Keratinocyte (primary cell): Measurements from ENCODE around the gene KEL. TPM values are rescaled to one million over a fixed set of nuclear protein-coding genes. Genes with fewer than 3 reads are reported as not detected.

Source experiments
- DNase-seq: peaks from one replicate; pipeline ENCODE4 v3.0.0-alpha.2; 2011; ENCODE audit warnings: low read depth, missing footprints, low spot score
- FAIRE-seq: peaks from 2 replicates; lab custom pipeline; 2011; peaks lifted over from hg19 to GRCh38; lab: Jason Lieb, UNC
- H2AFZ ChIP-seq: 2 replicates; pipeline ENCODE4 v1.6.0; 2012; ENCODE audit warnings: low read length, control low read depth, inconsistent platforms; ENCODE audit not compliant: control insufficient read depth
- H3K27ac ChIP-seq: 2 replicates; pipeline ENCODE4 v1.5.1; 2011; ENCODE audit warnings: low read length; ENCODE audit not compliant: control insufficient read depth, insufficient read depth
- H3K27me3 ChIP-seq: 3 replicates; pipeline ENCODE4 v1.6.0; 2011; ENCODE audit warnings: low read length; ENCODE audit not compliant: control insufficient read depth, insufficient read depth; ENCODE audit errors: extremely low read depth
- H3K36me3 ChIP-seq, 2 experiments: 2 replicates in 1 of 2; 3 replicates in 1 of 2; pipeline ENCODE4 v1.5.1; 2011; ENCODE audit warnings: low read length in 2 of 2, mild to moderate bottlenecking in 1 of 2; ENCODE audit not compliant: control insufficient read depth in 2 of 2, insufficient read depth in 2 of 2; ENCODE audit errors: extremely low read depth in 1 of 2
- H3K4me1 ChIP-seq: 3 replicates; pipeline ENCODE4 v1.5.1; 2011; ENCODE audit warnings: low read length; ENCODE audit not compliant: control insufficient read depth, insufficient read depth; ENCODE audit errors: extremely low read depth
- H3K4me2 ChIP-seq: 3 replicates; pipeline ENCODE4 v1.6.0; 2011; ENCODE audit warnings: low read depth, low read length; ENCODE audit not compliant: control insufficient read depth, insufficient read depth; ENCODE audit errors: extremely low read depth
- H3K4me3 ChIP-seq, 3 experiments: fragments of 200-600 bp in 1 of 3; sonication (generic) in 1 of 3; 2 replicates in 2 of 3; 3 replicates in 1 of 3; pipeline ENCODE4 v1.5.1; 2011 to 2016; ENCODE audit warnings: low read length in 3 of 3, mild to moderate bottlenecking in 3 of 3, control low read depth in 2 of 3, inconsistent platforms in 1 of 3, low read depth in 1 of 3, mixed read lengths in 1 of 3, mixed run types in 1 of 3, moderate library complexity in 1 of 3; ENCODE audit not compliant: control insufficient read depth in 2 of 3, insufficient read depth in 2 of 3; ENCODE audit errors: extremely low read depth in 1 of 3
- H3K79me2 ChIP-seq: 2 replicates; pipeline ENCODE4 v1.6.0; 2012; ENCODE audit warnings: low read length; ENCODE audit not compliant: control insufficient read depth, insufficient read depth
- H3K9ac ChIP-seq: 3 replicates; pipeline ENCODE4 v1.6.0; 2011; ENCODE audit warnings: low read length; ENCODE audit not compliant: control insufficient read depth, insufficient read depth; ENCODE audit errors: extremely low read depth
- H3K9me1 ChIP-seq: 3 replicates; pipeline ENCODE4 v1.6.0; 2011; ENCODE audit warnings: low read length; ENCODE audit not compliant: control insufficient read depth, insufficient read depth; ENCODE audit errors: extremely low read depth
- H3K9me3 ChIP-seq: 2 replicates; pipeline ENCODE4 v1.5.1; 2012; ENCODE audit warnings: low read depth, low read length; ENCODE audit not compliant: control insufficient read depth
- H4K20me1 ChIP-seq: 3 replicates; pipeline ENCODE4 v1.6.0; 2011; ENCODE audit warnings: low read length; ENCODE audit not compliant: control insufficient read depth, insufficient read depth; ENCODE audit errors: extremely low read depth
- EZH2 ChIP-seq: IDR thresholded peaks from one replicate; pipeline ENCODE4 v1.6.1; 2012; ENCODE audit warnings: inconsistent platforms, mild to moderate bottlenecking, low read length, moderate library complexity
- dilution Hi-C: fragments of 300-500 bp; cut with MboI; formaldehyde crosslinking; loops from one replicate; pipeline ENCODE4 v1.7.0; 2020; ENCODE audit warnings: low sequenced_read_pairs; ENCODE audit not compliant: extremely low pct_ligation_motif_present
- polyA plus RNA-seq, 5 experiments: library from polyadenylated mRNA; depleted of rRNA in 3 of 5; stranded (reverse) in 3 of 5; stranded (forward) in 1 of 5; unstranded in 1 of 5; fragments of >200 nt; gene quantifications; 1 replicate in 1 of 5; 2 replicates in 3 of 5; 3 replicates in 1 of 5; pipeline versions ENCODE4 v1.2.1 to v1.2.3, GENCODE V29; 2011 to 2012; ENCODE audit warnings: missing spikeins in 2 of 5, low read depth in 1 of 5, low replicate concordance in 1 of 5
- TF ChIP-seq, protein P1 (sequence below), 3 experiments: IDR thresholded peaks in 1 of 3; conservative IDR thresholded peaks in 1 of 3; optimal IDR thresholded peaks in 1 of 3; 2 replicates in 2 of 3; 3 replicates in 1 of 3; pipeline versions ENCODE3 to v1.5.1; 2011; ENCODE audit warnings: low read length in 3 of 3, mild to moderate bottlenecking in 3 of 3, moderate library complexity in 2 of 3, control low read depth in 1 of 3, inconsistent platforms in 1 of 3; ENCODE audit not compliant: insufficient read depth in 2 of 3; ENCODE audit errors: extremely low read depth in 1 of 3

The KEL gene
- polyA plus RNA-seq, 1 donor (not counting 4 experiments of a cell fraction or from before 2014, with no cell fraction given), result 0.09 TPM

DNA sequence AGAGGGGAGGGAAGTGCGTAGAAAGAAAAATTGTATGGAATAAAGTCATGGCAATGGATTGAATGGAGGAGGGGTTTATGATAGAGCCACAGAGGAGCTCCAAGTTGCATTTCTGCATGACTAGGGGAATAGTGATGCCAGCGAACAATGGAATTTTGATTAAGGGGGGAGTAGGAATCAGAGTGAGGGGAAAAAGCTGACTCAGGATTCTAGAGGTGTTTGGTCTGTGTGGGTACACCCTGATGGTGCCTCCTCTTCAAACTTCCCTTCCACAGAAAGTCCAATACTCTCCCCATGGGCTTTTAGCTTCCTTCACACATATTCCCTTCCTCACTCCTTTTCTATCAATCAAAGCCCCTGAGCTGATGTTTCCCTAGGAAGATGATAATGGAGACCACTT lies 1.8 kb upstream of the KEL start:
- H4K20me1 ChIP-seq, result no peaks in the 10 kb centered on the region
- dilution Hi-C loops, result no loop called here
- H3K36me3 ChIP-seq, result no peaks in the 10 kb centered on the region
- TF ChIP-seq, protein P1, sequence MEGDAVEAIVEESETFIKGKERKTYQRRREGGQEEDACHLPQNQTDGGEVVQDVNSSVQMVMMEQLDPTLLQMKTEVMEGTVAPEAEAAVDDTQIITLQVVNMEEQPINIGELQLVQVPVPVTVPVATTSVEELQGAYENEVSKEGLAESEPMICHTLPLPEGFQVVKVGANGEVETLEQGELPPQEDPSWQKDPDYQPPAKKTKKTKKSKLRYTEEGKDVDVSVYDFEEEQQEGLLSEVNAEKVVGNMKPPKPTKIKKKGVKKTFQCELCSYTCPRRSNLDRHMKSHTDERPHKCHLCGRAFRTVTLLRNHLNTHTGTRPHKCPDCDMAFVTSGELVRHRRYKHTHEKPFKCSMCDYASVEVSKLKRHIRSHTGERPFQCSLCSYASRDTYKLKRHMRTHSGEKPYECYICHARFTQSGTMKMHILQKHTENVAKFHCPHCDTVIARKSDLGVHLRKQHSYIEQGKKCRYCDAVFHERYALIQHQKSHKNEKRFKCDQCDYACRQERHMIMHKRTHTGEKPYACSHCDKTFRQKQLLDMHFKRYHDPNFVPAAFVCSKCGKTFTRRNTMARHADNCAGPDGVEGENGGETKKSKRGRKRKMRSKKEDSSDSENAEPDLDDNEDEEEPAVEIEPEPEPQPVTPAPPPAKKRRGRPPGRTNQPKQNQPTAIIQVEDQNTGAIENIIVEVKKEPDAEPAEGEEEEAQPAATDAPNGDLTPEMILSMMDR (optimal IDR thresholded peaks at IDR 0.05 in 1 of 3, IDR thresholded peaks at IDR 0.05 in 1 of 3, conservative IDR thresholded peaks at IDR 0.05 in 1 of 3; ENCODE audit: extremely low read depth in 1 of 3, insufficient read depth in 2 of 3, low read length in 3 of 3), result no peak
- no peak for TF ChIP-seq EZH2
- H3K4me1 ChIP-seq, result no peaks in the 10 kb centered on the region
- H3K9me3 ChIP-seq, result no peaks in the 10 kb centered on the region
- DNase-seq (no peak), FAIRE-seq (no peak)
- H3K4me2 ChIP-seq, result no peak overlapping the region
- H2AFZ ChIP-seq, result no peak overlapping the region
- H3K27ac ChIP-seq, result no peak overlapping the region
- no peaks in the 10 kb centered on the region for H3K79me2 ChIP-seq
- no peak overlapping the region for H3K4me3 ChIP-seq
- no peak overlapping the region for H3K9ac ChIP-seq
- H3K9me1 ChIP-seq, result no peaks in the 10 kb centered on the region
- no peaks in the 10 kb centered on the region for H3K27me3 ChIP-seq

DNA sequence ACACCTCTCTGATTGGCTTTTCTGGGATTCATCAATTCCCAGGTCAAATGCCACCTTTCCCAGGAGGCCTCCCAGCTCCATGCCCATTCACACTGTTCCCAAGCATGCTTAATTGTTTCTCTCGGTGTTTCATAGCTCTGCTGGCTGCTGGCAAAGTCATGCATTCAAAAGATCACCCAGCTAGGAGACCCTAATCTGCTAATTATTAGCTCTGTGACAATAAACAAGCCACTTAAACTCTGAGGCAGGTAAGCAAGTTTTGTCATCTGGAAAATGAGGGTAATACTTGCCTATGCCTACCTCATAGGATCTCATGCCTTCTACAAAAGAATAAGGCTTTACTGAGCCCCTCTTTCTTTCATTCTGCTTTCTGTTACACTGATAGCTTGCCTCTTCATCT lies 828 bp upstream of the KEL start:
- H3K27ac ChIP-seq, result no peak overlapping the region
- no peaks in the 10 kb centered on the region for H4K20me1 ChIP-seq
- H2AFZ ChIP-seq, result no peak overlapping the region
- no peaks in the 10 kb centered on the region for H3K79me2 ChIP-seq
- no peaks in the 10 kb centered on the region for H3K4me1 ChIP-seq
- dilution Hi-C loops, result no loop called here
- H3K9ac ChIP-seq, result no peak overlapping the region
- H3K4me3 ChIP-seq, result no peak overlapping the region
- TF ChIP-seq EZH2, result no peak
- TF ChIP-seq, protein P1 (optimal IDR thresholded peaks at IDR 0.05 in 1 of 3, IDR thresholded peaks at IDR 0.05 in 1 of 3, conservative IDR thresholded peaks at IDR 0.05 in 1 of 3; ENCODE audit: extremely low read depth in 1 of 3, insufficient read depth in 2 of 3, low read length in 3 of 3), result no peak
- no peaks in the 10 kb centered on the region for H3K9me3 ChIP-seq
- FAIRE-seq, result no peak
- no peak for DNase-seq
- no peaks in the 10 kb centered on the region for H3K9me1 ChIP-seq
- H3K4me2 ChIP-seq, result no peak overlapping the region
- H3K27me3 ChIP-seq, result no peaks in the 10 kb centered on the region
- H3K36me3 ChIP-seq, result no peaks in the 10 kb centered on the region
